ENCODE measurements around the gene RPL35. TPM values are rescaled to one million over a fixed set of nuclear protein-coding genes. Genes with fewer than 3 reads are reported as not detected.
"Not testable (repeated sequence)": the region's sequence is repeated elsewhere in the genome, so short reads cannot be mapped to it uniquely, and the experiment has no call there.

RPL35 gene
- total RNA-seq, 3 donors from 2014 or later = 2,385 to 2,622 (median 2,487) TPM

GRCh38 chr9:124849801-124850200 is 12.0 kb downstream of the RPL35 start:
- DNase-seq = no peak
- Mint-ChIP-seq H3K9me3 (no peaks in the 10 kb centered on the region), H3K27me3 (ENCODE audit: low read depth) (peaks cover 9% of the 10 kb centered on the region), H3K4me1 (ENCODE audit: low read depth) (peaks cover 5% of the 10 kb centered on the region), H3K36me3 (ENCODE audit: insufficient read depth) (no peaks in the 10 kb centered on the region), H3K4me3 (no peak overlapping the region)
- no peak for ATAC-seq

GRCh38 chr9:124846969-124847368 is 14.8 kb downstream of the RPL35 start:
- DNase-seq = no peak
- no peaks in the 10 kb centered on the region for H3K36me3 Mint-ChIP-seq (ENCODE audit: insufficient read depth)
- ATAC-seq = no peak
- H3K9me3 Mint-ChIP-seq = no peaks in the 10 kb centered on the region
- H3K4me1 Mint-ChIP-seq (ENCODE audit: low read depth) = no peaks in the 10 kb centered on the region
- peaks cover 9% of the 10 kb centered on the region for H3K27me3 Mint-ChIP-seq (ENCODE audit: low read depth)
- H3K4me3 Mint-ChIP-seq = no peak overlapping the region

- H3K4me1 Mint-ChIP-seq (ENCODE audit: low read depth); H3K36me3 Mint-ChIP-seq (ENCODE audit: insufficient read depth); H3K4me3 Mint-ChIP-seq; DNase-seq; H3K9me3 Mint-ChIP-seq; ATAC-seq; H3K27me3 Mint-ChIP-seq (ENCODE audit: low read depth): not testable (repeated sequence)
Observed at GRCh38 chr9:124846467-124846866, 15.3 kb downstream of the RPL35 start.

- peaks cover 8% of the 10 kb centered on the region for H3K27me3 Mint-ChIP-seq (ENCODE audit: low read depth)
- H3K9me3 Mint-ChIP-seq = no peaks in the 10 kb centered on the region
- no peak for ATAC-seq
- no peaks in the 10 kb centered on the region for H3K36me3 Mint-ChIP-seq (ENCODE audit: insufficient read depth)
- no peak overlapping the region for H3K4me3 Mint-ChIP-seq
- no peak for DNase-seq
- no peaks in the 10 kb centered on the region for H3K4me1 Mint-ChIP-seq (ENCODE audit: low read depth)
Observed at GRCh38 chr9:124844291-124844690, 17.5 kb downstream of the RPL35 start.

- H3K4me3 Mint-ChIP-seq = no peak overlapping the region
- no peaks in the 10 kb centered on the region for H3K36me3 Mint-ChIP-seq (ENCODE audit: insufficient read depth)
- no peaks in the 10 kb centered on the region for H3K9me3 Mint-ChIP-seq
- DNase-seq = no peak
- no peaks in the 10 kb centered on the region for H3K4me1 Mint-ChIP-seq (ENCODE audit: low read depth)
- ATAC-seq = no peak
- H3K27me3 Mint-ChIP-seq (ENCODE audit: low read depth) = peaks cover 12% of the 10 kb centered on the region
Observed at GRCh38 chr9:124843456-124844034, 18.2 kb downstream of the RPL35 start.

GRCh38 chr9:124841075-124841821 is 20.5 kb downstream of the RPL35 start:
- no peak overlapping the region for H3K4me3 Mint-ChIP-seq

GRCh38 chr9:124840300-124840833 is 21.4 kb downstream of the RPL35 start:
- DNase-seq = no peak
- ATAC-seq = no peak
- Mint-ChIP-seq H3K27me3 (ENCODE audit: low read depth) (peaks cover 30% of the 10 kb centered on the region), H3K4me1 (ENCODE audit: low read depth) (no peaks in the 10 kb centered on the region), H3K4me3 (no peak overlapping the region), H3K9me3 (no peaks in the 10 kb centered on the region), H3K36me3 (ENCODE audit: insufficient read depth) (no peaks in the 10 kb centered on the region)

More at GRCh38 chr9:124841075-124841821, 20.5 kb downstream of the RPL35 start:
- Mint-ChIP-seq H3K9me3 (no peaks in the 10 kb centered on the region), H3K27me3 (ENCODE audit: low read depth) (peaks cover 24% of the 10 kb centered on the region), H3K36me3 (ENCODE audit: insufficient read depth) (no peaks in the 10 kb centered on the region), H3K4me1 (ENCODE audit: low read depth) (no peaks in the 10 kb centered on the region)
- DNase-seq (no peak), ATAC-seq (no peak)

GRCh38 chr9:124839612-124840299 is 22.0 kb downstream of the RPL35 start:
- DNase-seq = no peak
- no peaks in the 10 kb centered on the region for H3K36me3 Mint-ChIP-seq (ENCODE audit: insufficient read depth)
- H3K27me3 Mint-ChIP-seq (ENCODE audit: low read depth) = peaks cover 32% of the 10 kb centered on the region
- no peak overlapping the region for H3K4me3 Mint-ChIP-seq
- H3K9me3 Mint-ChIP-seq = no peaks in the 10 kb centered on the region
- H3K4me1 Mint-ChIP-seq (ENCODE audit: low read depth) = no peaks in the 10 kb centered on the region
- peak; percentile 46 for ATAC-seq

- DNase-seq; H3K4me3 Mint-ChIP-seq; H3K9me3 Mint-ChIP-seq; ATAC-seq; H3K4me1 Mint-ChIP-seq (ENCODE audit: low read depth); H3K36me3 Mint-ChIP-seq (ENCODE audit: insufficient read depth): not testable (repeated sequence)
- peaks cover 32% of the 10 kb centered on the region for H3K27me3 Mint-ChIP-seq (ENCODE audit: low read depth)
Observed at GRCh38 chr9:124838567-124839275, 23.0 kb downstream of the RPL35 start.

GRCh38 chr9:124838132-124838531 is 23.6 kb downstream of the RPL35 start:
- not testable (repeated sequence) for DNase-seq; H3K4me1 Mint-ChIP-seq (ENCODE audit: low read depth); H3K9me3 Mint-ChIP-seq; H3K4me3 Mint-ChIP-seq; ATAC-seq; H3K36me3 Mint-ChIP-seq (ENCODE audit: insufficient read depth)
- H3K27me3 Mint-ChIP-seq (ENCODE audit: low read depth) = peaks cover 32% of the 10 kb centered on the region

GRCh38 chr9:124835026-124835557 is 26.7 kb downstream of the RPL35 start:
- Mint-ChIP-seq H3K36me3 (ENCODE audit: insufficient read depth) (no peaks in the 10 kb centered on the region), H3K9me3 (no peaks in the 10 kb centered on the region)
- no peak for ATAC-seq

GRCh38 chr9:124834591-124834990 is 27.2 kb downstream of the RPL35 start:
- no peak overlapping the region for H3K4me3 Mint-ChIP-seq
- ATAC-seq = peak; percentile 35 to 53
- H3K36me3 Mint-ChIP-seq (ENCODE audit: insufficient read depth) = no peaks in the 10 kb centered on the region
- H3K4me1 Mint-ChIP-seq (ENCODE audit: low read depth) = no peaks in the 10 kb centered on the region
- H3K27me3 Mint-ChIP-seq (ENCODE audit: low read depth) = peaks cover 37% of the 10 kb centered on the region
- DNase-seq = no peak
- no peaks in the 10 kb centered on the region for H3K9me3 Mint-ChIP-seq

More at GRCh38 chr9:124835026-124835557, 26.7 kb downstream of the RPL35 start:
- no peak for DNase-seq
- H3K4me1 Mint-ChIP-seq (ENCODE audit: low read depth) = no peaks in the 10 kb centered on the region
- H3K4me3 Mint-ChIP-seq = no peak overlapping the region
- peaks cover 37% of the 10 kb centered on the region for H3K27me3 Mint-ChIP-seq (ENCODE audit: low read depth)

GRCh38 chr9:124831642-124832364 is 30.0 kb downstream of the RPL35 start:
- Mint-ChIP-seq H3K9me3 (no peaks in the 10 kb centered on the region), H3K4me1 (ENCODE audit: low read depth) (no peaks in the 10 kb centered on the region), H3K36me3 (ENCODE audit: insufficient read depth) (no peaks in the 10 kb centered on the region), H3K4me3 (no peak overlapping the region), H3K27me3 (ENCODE audit: low read depth) (peaks cover 18% of the 10 kb centered on the region)
- ATAC-seq (no peak), DNase-seq (no peak)
